DND-41 (cell line): ENCODE results near the gene NR5A1.

ENCODE experiments used
- ATAC-seq: fragments of 200-7000 bp; cut with Tn5 transposase; 3 replicates; pipeline ENCODE4 v1.9.1; 2021; ENCODE audit warnings: low read depth; ENCODE audit not compliant: insufficient read depth
- DNase-seq: peaks from one replicate; pipeline ENCODE4 v3.0.0-alpha.2; 2020
- H2AFZ ChIP-seq: 2 replicates; pipeline ENCODE4 v1.6.0; 2012; ENCODE audit warnings: low read depth, low read length
- H3K27ac ChIP-seq: 2 replicates; pipeline ENCODE4 v1.5.1; 2012; ENCODE audit warnings: low read length, inconsistent platforms
- H3K27me3 ChIP-seq: fragments of 200-600 bp; sonication (generic); 2 replicates; pipeline ENCODE4 v1.6.0; 2012; ENCODE audit warnings: low read length, mild to moderate bottlenecking, inconsistent platforms; ENCODE audit not compliant: insufficient read depth, poor library complexity
- H3K36me3 ChIP-seq: 2 replicates; pipeline ENCODE4 v1.5.1; 2012; ENCODE audit warnings: low read length, inconsistent platforms; ENCODE audit not compliant: insufficient read depth
- H3K4me1 ChIP-seq: 2 replicates; pipeline ENCODE4 v1.5.1; 2012; ENCODE audit warnings: mild to moderate bottlenecking, low read length; ENCODE audit not compliant: insufficient read depth
- H3K4me2 ChIP-seq: 2 replicates; pipeline ENCODE4 v1.6.0; 2012; ENCODE audit warnings: mild to moderate bottlenecking, moderate library complexity, low read length, inconsistent platforms; ENCODE audit not compliant: insufficient read depth
- H3K4me3 ChIP-seq, 2 experiments: fragments of 200-600 bp in 1 of 2; shearing (Covaris generic) in 1 of 2; 2 replicates each; pipeline ENCODE4 v1.5.1; 2012 to 2016; ENCODE audit warnings: inconsistent platforms in 2 of 2, low read length in 2 of 2, mild to moderate bottlenecking in 2 of 2, low read depth in 1 of 2, moderate library complexity in 1 of 2
- H3K79me2 ChIP-seq: 2 replicates; pipeline ENCODE4 v1.6.0; 2012; ENCODE audit warnings: low read length, inconsistent platforms; ENCODE audit not compliant: insufficient read depth
- H3K9ac ChIP-seq: 2 replicates; pipeline ENCODE4 v1.6.0; 2012; ENCODE audit warnings: low read depth, mild to moderate bottlenecking, inconsistent platforms, low read length, moderate library complexity
- H3K9me3 ChIP-seq: 2 replicates; pipeline ENCODE4 v1.5.1; 2012; ENCODE audit warnings: low read length, moderate library complexity, mild to moderate bottlenecking, inconsistent platforms; ENCODE audit not compliant: insufficient read depth, severe bottlenecking
- H4K20me1 ChIP-seq: 2 replicates; pipeline ENCODE4 v1.6.0; 2012; ENCODE audit warnings: low read length; ENCODE audit not compliant: insufficient read depth
- EZH2 ChIP-seq: IDR thresholded peaks from 3 replicates; pipeline ENCODE4 v1.6.1; 2012; ENCODE audit warnings: borderline replicate concordance, low read depth, mild to moderate bottlenecking, moderate library complexity, low read length, inconsistent platforms; ENCODE audit not compliant: severe bottlenecking
- TF ChIP-seq, protein P1 (sequence below): IDR thresholded peaks from 2 replicates; pipeline ENCODE4 v1.5.1; 2012; ENCODE audit warnings: borderline replicate concordance, low read length, moderate library complexity, mild to moderate bottlenecking; ENCODE audit not compliant: poor library complexity, severe bottlenecking; ENCODE audit errors: extremely low read depth

NR5A1 gene

GRCh38 chr9:124443625-124444024, 63.6 kb downstream of the NR5A1 start:
- no peak overlapping the region for H3K27ac ChIP-seq
- no peak for ATAC-seq

GRCh38 chr9:124442826-124443225, 64.4 kb downstream of the NR5A1 start:
- H2AFZ ChIP-seq = no peak overlapping the region
- no peaks in the 10 kb centered on the region for H3K36me3 ChIP-seq
- no peak overlapping the region for H3K4me3 ChIP-seq
- H3K27me3 ChIP-seq = no peaks in the 10 kb centered on the region
- H4K20me1 ChIP-seq = no peaks in the 10 kb centered on the region
- no peaks in the 10 kb centered on the region for H3K9me3 ChIP-seq
- no peak overlapping the region for H3K4me2 ChIP-seq
- ATAC-seq (no peak), DNase-seq (no peak)
- H3K79me2 ChIP-seq = no peaks in the 10 kb centered on the region
- TF ChIP-seq, protein P1, sequence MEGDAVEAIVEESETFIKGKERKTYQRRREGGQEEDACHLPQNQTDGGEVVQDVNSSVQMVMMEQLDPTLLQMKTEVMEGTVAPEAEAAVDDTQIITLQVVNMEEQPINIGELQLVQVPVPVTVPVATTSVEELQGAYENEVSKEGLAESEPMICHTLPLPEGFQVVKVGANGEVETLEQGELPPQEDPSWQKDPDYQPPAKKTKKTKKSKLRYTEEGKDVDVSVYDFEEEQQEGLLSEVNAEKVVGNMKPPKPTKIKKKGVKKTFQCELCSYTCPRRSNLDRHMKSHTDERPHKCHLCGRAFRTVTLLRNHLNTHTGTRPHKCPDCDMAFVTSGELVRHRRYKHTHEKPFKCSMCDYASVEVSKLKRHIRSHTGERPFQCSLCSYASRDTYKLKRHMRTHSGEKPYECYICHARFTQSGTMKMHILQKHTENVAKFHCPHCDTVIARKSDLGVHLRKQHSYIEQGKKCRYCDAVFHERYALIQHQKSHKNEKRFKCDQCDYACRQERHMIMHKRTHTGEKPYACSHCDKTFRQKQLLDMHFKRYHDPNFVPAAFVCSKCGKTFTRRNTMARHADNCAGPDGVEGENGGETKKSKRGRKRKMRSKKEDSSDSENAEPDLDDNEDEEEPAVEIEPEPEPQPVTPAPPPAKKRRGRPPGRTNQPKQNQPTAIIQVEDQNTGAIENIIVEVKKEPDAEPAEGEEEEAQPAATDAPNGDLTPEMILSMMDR = no peak
- no peak for TF ChIP-seq EZH2
- no peak overlapping the region for H3K27ac ChIP-seq
- H3K9ac ChIP-seq = no peak overlapping the region
- no peaks in the 10 kb centered on the region for H3K4me1 ChIP-seq

More at GRCh38 chr9:124443625-124444024, 63.6 kb downstream of the NR5A1 start:
- H3K27me3 ChIP-seq = no peaks in the 10 kb centered on the region
- H3K4me2 ChIP-seq = no peak overlapping the region
- no peaks in the 10 kb centered on the region for H3K79me2 ChIP-seq
- no peaks in the 10 kb centered on the region for H4K20me1 ChIP-seq
- H2AFZ ChIP-seq = no peak overlapping the region
- TF ChIP-seq, protein P1 = no peak
- TF ChIP-seq EZH2 = no peak
- no peak for DNase-seq
- no peak overlapping the region for H3K9ac ChIP-seq
- no peaks in the 10 kb centered on the region for H3K36me3 ChIP-seq
- no peaks in the 10 kb centered on the region for H3K4me1 ChIP-seq
- H3K9me3 ChIP-seq = no peaks in the 10 kb centered on the region
- no peak overlapping the region for H3K4me3 ChIP-seq

- H2AFZ ChIP-seq = no peak overlapping the region
- H3K4me1 ChIP-seq = no peaks in the 10 kb centered on the region
- H3K9ac ChIP-seq = no peak overlapping the region
- no peaks in the 10 kb centered on the region for H3K79me2 ChIP-seq
- no peaks in the 10 kb centered on the region for H3K9me3 ChIP-seq
- H4K20me1 ChIP-seq = no peaks in the 10 kb centered on the region
- TF ChIP-seq, protein P1 = no peak
- TF ChIP-seq EZH2 = no peak
- H3K36me3 ChIP-seq = no peaks in the 10 kb centered on the region
- H3K27ac ChIP-seq = no peak overlapping the region
- no peaks in the 10 kb centered on the region for H3K27me3 ChIP-seq
- DNase-seq (no peak), ATAC-seq (no peak)
- H3K4me2 ChIP-seq = no peak overlapping the region
- H3K4me3 ChIP-seq = no peak overlapping the region
Observed at GRCh38 chr9:124442379-124442778, 64.8 kb downstream of the NR5A1 start.

DNA sequence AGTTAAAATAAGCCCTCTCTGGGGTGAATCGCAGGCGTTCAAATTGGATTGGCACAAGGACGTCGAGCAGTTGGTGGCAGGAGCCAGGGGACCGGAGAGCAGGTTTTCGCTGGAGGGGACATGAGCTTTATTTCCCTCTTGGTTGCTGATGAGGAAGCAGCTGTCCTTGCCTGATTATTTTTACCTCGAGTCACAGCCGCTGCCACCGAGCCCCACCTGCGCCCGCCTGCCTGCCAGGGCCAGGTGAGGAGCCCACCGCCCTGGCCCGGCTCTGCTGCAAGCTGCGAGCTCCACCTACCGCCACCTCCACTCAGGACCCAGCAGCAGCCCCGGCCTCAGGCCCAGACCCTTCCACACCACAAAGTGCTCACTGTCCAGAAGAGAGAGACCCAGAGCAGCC, 65.9 kb downstream of the NR5A1 start:
- no peak overlapping the region for H3K4me2 ChIP-seq
- H3K9ac ChIP-seq = no peak overlapping the region
- no peak for DNase-seq
- no peaks in the 10 kb centered on the region for H3K79me2 ChIP-seq
- H3K27me3 ChIP-seq = no peaks in the 10 kb centered on the region
- H3K4me1 ChIP-seq = no peaks in the 10 kb centered on the region
- no peak overlapping the region for H2AFZ ChIP-seq
- ATAC-seq = no peak
- no peaks in the 10 kb centered on the region for H3K36me3 ChIP-seq
- no peak for TF ChIP-seq EZH2
- TF ChIP-seq, protein P1 = no peak
- no peaks in the 10 kb centered on the region for H3K9me3 ChIP-seq
- no peaks in the 10 kb centered on the region for H4K20me1 ChIP-seq
- no peak overlapping the region for H3K4me3 ChIP-seq
- H3K27ac ChIP-seq = no peak overlapping the region
